ENCODE data around the gene AP3S2.

DNA sequence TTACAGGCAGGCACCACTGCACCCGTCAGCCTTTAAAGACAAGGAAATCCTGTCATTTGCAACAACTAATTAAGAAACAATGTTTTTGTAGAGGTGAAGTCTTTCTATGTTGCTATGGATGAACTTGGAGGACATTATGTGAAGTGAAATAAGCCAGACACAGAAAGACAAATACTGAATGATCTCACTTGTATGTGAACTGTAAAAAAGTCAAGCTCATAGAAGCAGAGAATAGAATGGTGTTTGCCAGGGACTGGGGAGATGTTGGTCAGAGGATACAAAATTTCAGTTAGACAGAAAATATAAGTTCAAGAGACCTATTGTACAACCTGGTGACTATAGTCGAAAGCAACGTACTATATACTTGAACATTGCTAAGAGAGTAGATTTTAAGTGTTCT, 46.1 kb upstream of the AP3S2 start:
- TF ChIP-seq, protein P1, sequence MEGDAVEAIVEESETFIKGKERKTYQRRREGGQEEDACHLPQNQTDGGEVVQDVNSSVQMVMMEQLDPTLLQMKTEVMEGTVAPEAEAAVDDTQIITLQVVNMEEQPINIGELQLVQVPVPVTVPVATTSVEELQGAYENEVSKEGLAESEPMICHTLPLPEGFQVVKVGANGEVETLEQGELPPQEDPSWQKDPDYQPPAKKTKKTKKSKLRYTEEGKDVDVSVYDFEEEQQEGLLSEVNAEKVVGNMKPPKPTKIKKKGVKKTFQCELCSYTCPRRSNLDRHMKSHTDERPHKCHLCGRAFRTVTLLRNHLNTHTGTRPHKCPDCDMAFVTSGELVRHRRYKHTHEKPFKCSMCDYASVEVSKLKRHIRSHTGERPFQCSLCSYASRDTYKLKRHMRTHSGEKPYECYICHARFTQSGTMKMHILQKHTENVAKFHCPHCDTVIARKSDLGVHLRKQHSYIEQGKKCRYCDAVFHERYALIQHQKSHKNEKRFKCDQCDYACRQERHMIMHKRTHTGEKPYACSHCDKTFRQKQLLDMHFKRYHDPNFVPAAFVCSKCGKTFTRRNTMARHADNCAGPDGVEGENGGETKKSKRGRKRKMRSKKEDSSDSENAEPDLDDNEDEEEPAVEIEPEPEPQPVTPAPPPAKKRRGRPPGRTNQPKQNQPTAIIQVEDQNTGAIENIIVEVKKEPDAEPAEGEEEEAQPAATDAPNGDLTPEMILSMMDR (IDR thresholded peaks at IDR 0.05 in 2 of 3, conservative IDR thresholded peaks at IDR 0.05 in 1 of 3; ENCODE audit: borderline replicate concordance in 1 of 3, insufficient read depth in 1 of 3, low read depth in 2 of 3, low read length in 2 of 3): no peak
- TF ChIP-seq, protein P2, sequence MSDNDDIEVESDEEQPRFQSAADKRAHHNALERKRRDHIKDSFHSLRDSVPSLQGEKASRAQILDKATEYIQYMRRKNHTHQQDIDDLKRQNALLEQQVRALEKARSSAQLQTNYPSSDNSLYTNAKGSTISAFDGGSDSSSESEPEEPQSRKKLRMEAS (IDR thresholded peaks at IDR 0.05): no peak
- TF ChIP-seq EZH2 (IDR thresholded peaks at IDR 0.05) (no peak), POLR2AphosphoS5 (IDR thresholded peaks at IDR 0.05; ENCODE audit: low read depth, low read length) (no peak), JUND (IDR thresholded peaks at IDR 0.05) (no peak), EGR1 (IDR thresholded peaks at IDR 0.05; ENCODE audit: low read depth) (no peak), POLR2A (IDR thresholded peaks at IDR 0.05; ENCODE audit: borderline replicate concordance, extremely low read depth, insufficient read depth, insufficient read length) (no peak), RAD21 (IDR thresholded peaks at IDR 0.05; ENCODE audit: low read depth) (no peak), YY1 (IDR thresholded peaks at IDR 0.05; ENCODE audit: extremely low read depth, insufficient replicate concordance, low read depth, low read length) (no peak)
- TF ChIP-seq, protein P3, sequence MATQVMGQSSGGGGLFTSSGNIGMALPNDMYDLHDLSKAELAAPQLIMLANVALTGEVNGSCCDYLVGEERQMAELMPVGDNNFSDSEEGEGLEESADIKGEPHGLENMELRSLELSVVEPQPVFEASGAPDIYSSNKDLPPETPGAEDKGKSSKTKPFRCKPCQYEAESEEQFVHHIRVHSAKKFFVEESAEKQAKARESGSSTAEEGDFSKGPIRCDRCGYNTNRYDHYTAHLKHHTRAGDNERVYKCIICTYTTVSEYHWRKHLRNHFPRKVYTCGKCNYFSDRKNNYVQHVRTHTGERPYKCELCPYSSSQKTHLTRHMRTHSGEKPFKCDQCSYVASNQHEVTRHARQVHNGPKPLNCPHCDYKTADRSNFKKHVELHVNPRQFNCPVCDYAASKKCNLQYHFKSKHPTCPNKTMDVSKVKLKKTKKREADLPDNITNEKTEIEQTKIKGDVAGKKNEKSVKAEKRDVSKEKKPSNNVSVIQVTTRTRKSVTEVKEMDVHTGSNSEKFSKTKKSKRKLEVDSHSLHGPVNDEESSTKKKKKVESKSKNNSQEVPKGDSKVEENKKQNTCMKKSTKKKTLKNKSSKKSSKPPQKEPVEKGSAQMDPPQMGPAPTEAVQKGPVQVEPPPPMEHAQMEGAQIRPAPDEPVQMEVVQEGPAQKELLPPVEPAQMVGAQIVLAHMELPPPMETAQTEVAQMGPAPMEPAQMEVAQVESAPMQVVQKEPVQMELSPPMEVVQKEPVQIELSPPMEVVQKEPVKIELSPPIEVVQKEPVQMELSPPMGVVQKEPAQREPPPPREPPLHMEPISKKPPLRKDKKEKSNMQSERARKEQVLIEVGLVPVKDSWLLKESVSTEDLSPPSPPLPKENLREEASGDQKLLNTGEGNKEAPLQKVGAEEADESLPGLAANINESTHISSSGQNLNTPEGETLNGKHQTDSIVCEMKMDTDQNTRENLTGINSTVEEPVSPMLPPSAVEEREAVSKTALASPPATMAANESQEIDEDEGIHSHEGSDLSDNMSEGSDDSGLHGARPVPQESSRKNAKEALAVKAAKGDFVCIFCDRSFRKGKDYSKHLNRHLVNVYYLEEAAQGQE (IDR thresholded peaks at IDR 0.05; ENCODE audit: low read depth): no peak
